Stimulated activated effector memory CD8-positive, alpha-beta T cell treated with anti-CD3 and anti-CD28 coated beads, Interleukin-12 subunit alpha, Interleukin-12 subunit beta, amount 100 ng/mL, for 72 hours (primary cell): ENCODE results near the gene KLHL22.
"Not testable (repeated sequence)": the region's sequence is repeated elsewhere in the genome, so short reads cannot be mapped to it uniquely, and the experiment has no call there.

Experiments used
- ATAC-seq: fragments of 150-1000 bp; cut with Tn5 transposase; 2 replicates; pipeline ENCODE4 v1.10.0; 2021
- DNase-seq, 2 donors: peaks; one replicate each; pipeline ENCODE4 v3.0.0; 2021 to 2022; ENCODE audit warnings: low spot score in 2 of 2
- H3K27ac Mint-ChIP-seq: one replicate; pipeline ENCODE4 v1.8.0; 2022; ENCODE audit warnings: mild to moderate bottlenecking, mixed read lengths
- H3K36me3 Mint-ChIP-seq: one replicate; pipeline ENCODE4 v1.8.0; 2022; ENCODE audit warnings: mild to moderate bottlenecking, mixed read lengths
- H3K4me1 Mint-ChIP-seq: one replicate; pipeline ENCODE4 v1.8.0; 2022; ENCODE audit warnings: mixed read lengths
- H3K4me3 Mint-ChIP-seq: one replicate; pipeline ENCODE4 v1.8.0; 2022; ENCODE audit warnings: mild to moderate bottlenecking, mixed read lengths
- H3K9me3 Mint-ChIP-seq: one replicate; pipeline ENCODE4 v1.8.0; 2022; ENCODE audit warnings: mixed read lengths

KLHL22 gene

DNA sequence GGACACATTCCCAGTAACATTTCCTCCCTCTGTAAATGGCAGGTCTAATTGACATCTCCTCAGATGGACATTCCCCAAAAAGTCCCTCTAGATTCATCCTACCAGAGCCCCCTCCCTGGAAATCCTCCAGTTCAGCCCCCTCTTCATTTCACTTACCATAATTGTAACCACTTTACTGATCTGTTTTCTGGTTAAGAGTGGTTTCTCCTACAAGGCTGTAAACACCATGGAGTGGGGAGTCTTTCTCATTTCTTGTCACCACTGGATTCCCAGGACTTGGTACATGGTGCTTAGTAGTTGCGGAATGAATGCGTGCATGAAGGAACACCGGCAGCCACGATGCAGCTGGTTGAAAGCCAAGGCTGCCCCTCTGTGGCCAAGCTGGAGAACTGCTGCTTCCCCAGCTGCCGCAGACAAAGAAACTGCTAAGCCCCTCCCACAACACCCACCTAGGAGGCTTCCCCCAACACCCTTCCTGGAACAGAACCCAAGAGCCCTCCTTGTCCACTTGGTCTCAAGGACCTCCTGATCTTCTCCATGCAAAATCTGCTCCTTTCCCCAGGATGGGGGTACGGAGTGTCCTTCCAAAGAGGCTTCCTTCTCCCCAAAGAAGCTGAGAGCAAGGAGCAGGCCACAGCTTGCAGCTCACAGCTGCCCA lies 39.4 kb downstream of the KLHL22 start:
- ATAC-seq (peak; percentile 91), DNase-seq (peak; percentile 68 to 82)
- H3K4me1 Mint-ChIP-seq, result peaks cover 27% of the 10 kb centered on the region
- peaks cover 22% of the 10 kb centered on the region for H3K36me3 Mint-ChIP-seq
- H3K9me3 Mint-ChIP-seq, result no peaks in the 10 kb centered on the region
- no peak overlapping the region for H3K27ac Mint-ChIP-seq
- no peak overlapping the region for H3K4me3 Mint-ChIP-seq

DNA sequence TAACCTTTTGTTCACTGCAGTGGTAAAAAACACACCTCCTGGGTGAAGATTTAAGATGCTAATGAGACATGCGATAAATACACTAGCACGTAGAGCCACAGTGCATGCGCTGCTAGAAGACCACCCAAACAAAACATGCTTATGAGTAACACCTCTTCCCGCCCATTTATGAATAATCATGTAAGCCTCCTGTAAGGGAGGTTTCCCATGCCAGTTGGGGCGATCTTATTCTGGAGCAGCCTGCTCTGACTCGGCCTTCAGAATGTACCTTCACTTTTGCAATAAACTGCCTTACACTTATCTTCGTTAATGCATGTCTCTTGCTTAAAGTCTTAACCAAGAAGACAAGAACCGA lies 39.9 kb downstream of the KLHL22 start:
- peaks cover 22% of the 10 kb centered on the region for H3K36me3 Mint-ChIP-seq
- no peaks in the 10 kb centered on the region for H3K9me3 Mint-ChIP-seq
- H3K27ac Mint-ChIP-seq, result no peak overlapping the region
- no peak overlapping the region for H3K4me3 Mint-ChIP-seq
- DNase-seq (no peak), ATAC-seq (no peak)
- peaks cover 27% of the 10 kb centered on the region for H3K4me1 Mint-ChIP-seq

DNA sequence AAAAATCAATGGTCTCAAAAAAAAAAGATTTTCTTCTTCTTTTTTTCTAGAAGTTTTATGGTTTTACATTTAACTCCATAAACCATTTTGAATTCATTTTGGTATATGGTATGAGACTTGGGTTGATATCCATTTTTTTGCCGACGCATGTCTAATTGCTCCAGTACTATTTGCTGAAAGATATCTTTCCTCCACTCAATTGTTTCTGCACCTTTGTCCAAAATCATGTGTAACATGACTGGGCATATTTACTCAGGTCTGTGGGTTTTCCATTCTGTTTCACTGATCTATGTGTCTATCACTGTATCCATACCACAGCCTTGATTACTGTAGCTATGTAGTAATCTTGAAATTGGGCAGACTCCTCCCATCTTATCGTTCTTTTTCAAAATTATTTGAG lies 42.4 kb downstream of the KLHL22 start:
- H3K27ac Mint-ChIP-seq, result no peak overlapping the region
- H3K4me1 Mint-ChIP-seq, result peaks cover 13% of the 10 kb centered on the region
- H3K36me3 Mint-ChIP-seq, result peaks cover 22% of the 10 kb centered on the region
- no peak for ATAC-seq
- no peaks in the 10 kb centered on the region for H3K9me3 Mint-ChIP-seq
- H3K4me3 Mint-ChIP-seq, result no peak overlapping the region
- no peak for DNase-seq

DNA sequence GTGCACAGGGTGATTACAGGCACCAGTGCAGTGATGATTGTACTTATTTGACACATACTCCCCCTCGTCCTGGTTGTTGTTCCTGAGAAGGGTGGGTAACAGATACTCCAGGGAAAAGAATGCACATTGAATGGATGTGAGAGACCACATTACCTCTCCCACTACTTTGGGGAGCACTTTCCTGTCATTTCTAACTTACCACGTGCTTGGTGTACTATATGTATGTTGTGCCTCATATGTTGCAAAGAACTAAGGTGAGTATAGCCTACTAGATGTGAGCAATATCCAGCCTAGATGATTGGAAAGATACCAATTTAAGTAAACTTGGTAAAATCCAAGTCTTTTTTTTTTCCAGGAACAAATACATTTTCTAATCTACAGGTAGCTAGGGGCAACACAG lies 43.7 kb downstream of the KLHL22 start:
- Mint-ChIP-seq H3K4me3 (no peak overlapping the region), H3K4me1 (peaks cover 13% of the 10 kb centered on the region), H3K9me3 (no peaks in the 10 kb centered on the region), H3K27ac (no peak overlapping the region), H3K36me3 (peaks cover 22% of the 10 kb centered on the region)
- no peak for DNase-seq
- ATAC-seq, result no peak

GRCh38 chr22:20451129-20451778 lies 44.3 kb downstream of the KLHL22 start:
- not testable (repeated sequence) for H3K4me1 Mint-ChIP-seq, DNase-seq, H3K4me3 Mint-ChIP-seq, ATAC-seq, H3K9me3 Mint-ChIP-seq, H3K27ac Mint-ChIP-seq
- peaks cover 25% of the 10 kb centered on the region for H3K36me3 Mint-ChIP-seq

DNA sequence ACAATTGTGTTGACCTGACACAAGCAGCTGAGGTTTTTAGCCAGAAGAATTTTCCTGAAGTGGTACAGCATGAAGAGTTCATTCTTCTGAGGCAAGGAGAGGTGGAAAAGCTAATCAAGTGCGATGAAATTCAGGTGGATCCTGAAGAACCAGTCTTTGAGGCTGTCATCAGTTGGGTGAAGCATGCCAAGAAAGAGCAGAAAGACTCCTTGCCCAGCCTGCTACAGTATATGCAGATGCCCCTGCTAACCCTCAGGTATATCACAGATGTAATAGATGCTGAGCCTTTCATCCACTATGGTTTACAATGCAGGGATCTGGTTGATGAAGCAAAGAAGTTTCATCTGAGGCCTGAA lies 45.1 kb downstream of the KLHL22 start:
- Mint-ChIP-seq H3K9me3 (no peaks in the 10 kb centered on the region), H3K27ac (no peak overlapping the region), H3K4me1 (peaks cover under 1% of the 10 kb centered on the region)

DNA sequence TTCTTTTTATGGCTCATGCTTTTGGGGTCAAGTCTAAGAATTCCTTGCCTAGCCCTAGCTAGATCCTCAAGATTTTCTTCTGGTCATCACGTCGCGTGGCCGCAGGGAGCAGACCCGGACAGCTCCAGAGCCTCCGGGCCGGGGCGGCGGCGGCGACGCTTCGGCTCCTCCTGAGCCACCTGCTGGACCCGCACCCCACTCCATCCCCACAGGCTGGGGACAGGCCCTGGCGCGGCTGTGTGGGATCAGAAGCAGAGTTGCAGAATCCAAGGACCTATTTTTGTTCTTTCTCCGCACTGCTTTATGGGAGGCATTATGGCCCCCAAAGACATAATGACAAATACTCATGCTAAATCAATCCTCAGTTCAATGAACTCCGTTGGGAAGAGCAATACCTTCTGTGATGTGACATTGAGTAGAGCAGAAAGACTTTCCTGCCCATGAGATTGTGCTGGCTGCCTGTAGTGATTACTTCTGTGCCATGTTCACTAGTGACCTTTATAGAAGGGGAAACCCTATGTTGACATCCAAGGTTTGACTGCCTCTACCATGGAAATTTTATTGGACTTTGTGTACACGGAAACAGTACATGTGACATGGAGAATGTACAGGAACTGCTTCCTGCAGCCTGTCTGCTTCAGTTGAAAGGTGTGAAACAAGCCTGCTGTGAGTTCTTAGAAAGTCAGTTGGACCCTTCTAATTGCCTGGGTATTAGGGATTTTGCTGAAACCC lies 45.6 kb downstream of the KLHL22 start:
- Mint-ChIP-seq H3K9me3 (no peaks in the 10 kb centered on the region), H3K4me1 (no peaks in the 10 kb centered on the region), H3K36me3 (peaks cover 25% of the 10 kb centered on the region), H3K4me3 (no peak overlapping the region), H3K27ac (no peak overlapping the region)
- no peak for DNase-seq
- no peak for ATAC-seq

More for the DNA sequence above, 45.1 kb downstream of the KLHL22 start:
- DNase-seq (no peak), ATAC-seq (no peak)
- Mint-ChIP-seq H3K36me3 (peaks cover 24% of the 10 kb centered on the region), H3K4me3 (no peak overlapping the region)

GRCh38 chr22:20448630-20449029 lies 47.0 kb downstream of the KLHL22 start:
- DNase-seq (no peak), ATAC-seq (no peak)
- no peaks in the 10 kb centered on the region for H3K4me1 Mint-ChIP-seq
- peaks cover 32% of the 10 kb centered on the region for H3K36me3 Mint-ChIP-seq
- H3K27ac Mint-ChIP-seq, result no peak overlapping the region
- no peaks in the 10 kb centered on the region for H3K9me3 Mint-ChIP-seq
- H3K4me3 Mint-ChIP-seq, result no peak overlapping the region

- no peak for ATAC-seq
- Mint-ChIP-seq H3K36me3 (peaks cover 26% of the 10 kb centered on the region), H3K4me3 (no peak overlapping the region), H3K27ac (no peak overlapping the region), H3K4me1 (no peaks in the 10 kb centered on the region), H3K9me3 (no peaks in the 10 kb centered on the region)
- no peak for DNase-seq
These were observed 49.1 kb downstream of the KLHL22 start for GRCh38 chr22:20446383-20446970.

GRCh38 chr22:20444325-20444724 lies 51.3 kb downstream of the KLHL22 start:
- ATAC-seq (no peak), DNase-seq (no peak)
- H3K9me3 Mint-ChIP-seq, result no peaks in the 10 kb centered on the region
- H3K27ac Mint-ChIP-seq, result no peak overlapping the region
- H3K4me1 Mint-ChIP-seq, result no peaks in the 10 kb centered on the region
- H3K36me3 Mint-ChIP-seq, result peaks cover 26% of the 10 kb centered on the region
- H3K4me3 Mint-ChIP-seq, result no peak overlapping the region

- Mint-ChIP-seq H3K36me3 (peaks cover 26% of the 10 kb centered on the region), H3K4me1 (peaks cover 6% of the 10 kb centered on the region), H3K27ac (no peak overlapping the region), H3K4me3 (no peak overlapping the region), H3K9me3 (no peaks in the 10 kb centered on the region)
- ATAC-seq (no peak), DNase-seq (no peak)
These were observed 52.9 kb downstream of the KLHL22 start for GRCh38 chr22:20442485-20443284.

GRCh38 chr22:20441631-20442484 lies 53.7 kb downstream of the KLHL22 start:
- H3K4me3 Mint-ChIP-seq, result no peak overlapping the region
- ATAC-seq (no peak), DNase-seq (no peak)
- no peaks in the 10 kb centered on the region for H3K9me3 Mint-ChIP-seq
- no peak overlapping the region for H3K27ac Mint-ChIP-seq
- H3K4me1 Mint-ChIP-seq, result peaks cover 11% of the 10 kb centered on the region
- peaks cover 26% of the 10 kb centered on the region for H3K36me3 Mint-ChIP-seq

- ATAC-seq (no peak), DNase-seq (no peak)
- Mint-ChIP-seq H3K36me3 (peaks cover 21% of the 10 kb centered on the region), H3K9me3 (no peaks in the 10 kb centered on the region), H3K27ac (no peak overlapping the region), H3K4me1 (peaks cover 16% of the 10 kb centered on the region), H3K4me3 (no peak overlapping the region)
These were observed 54.7 kb downstream of the KLHL22 start for GRCh38 chr22:20440637-20441591.
